ENCODE results near the gene TTC1. TPM values are rescaled to one million over a fixed set of nuclear protein-coding genes. Genes with fewer than 3 reads are reported as not detected.
A peak's percentile ranks its signal among the peaks of the same experiment; 100 is the strongest.

The TTC1 gene
- polyA plus RNA-seq, 5 donors = 55.0 to 66.3 (median 58.8) TPM

- no peak for DNase-seq
These were observed 73.9 kb downstream of the TTC1 start for GRCh38 chr5:160082614-160083500.

DNA sequence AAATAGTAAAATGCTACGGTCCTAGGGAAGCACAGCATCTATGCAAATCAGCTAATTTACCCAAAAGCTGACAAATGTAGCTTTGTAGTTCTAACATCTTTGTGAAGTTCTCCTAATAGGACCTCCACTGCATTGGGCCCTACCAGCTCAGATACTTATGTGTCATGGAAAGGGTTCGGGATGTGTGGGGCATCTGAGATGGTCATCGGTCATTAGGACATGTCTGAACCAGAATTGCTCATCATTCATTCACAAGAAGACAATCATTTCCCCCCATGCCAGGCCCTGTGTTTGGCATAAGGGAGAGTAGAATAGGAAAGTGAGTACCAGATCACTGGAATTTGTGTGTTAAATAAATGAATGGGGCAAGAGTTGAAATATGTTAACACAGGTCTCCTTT is 74.6 kb downstream of the TTC1 start:
- DNase-seq = no peak

- no peak for DNase-seq
These were observed 75.2 kb downstream of the TTC1 start for GRCh38 chr5:160084144-160084543.

DNA sequence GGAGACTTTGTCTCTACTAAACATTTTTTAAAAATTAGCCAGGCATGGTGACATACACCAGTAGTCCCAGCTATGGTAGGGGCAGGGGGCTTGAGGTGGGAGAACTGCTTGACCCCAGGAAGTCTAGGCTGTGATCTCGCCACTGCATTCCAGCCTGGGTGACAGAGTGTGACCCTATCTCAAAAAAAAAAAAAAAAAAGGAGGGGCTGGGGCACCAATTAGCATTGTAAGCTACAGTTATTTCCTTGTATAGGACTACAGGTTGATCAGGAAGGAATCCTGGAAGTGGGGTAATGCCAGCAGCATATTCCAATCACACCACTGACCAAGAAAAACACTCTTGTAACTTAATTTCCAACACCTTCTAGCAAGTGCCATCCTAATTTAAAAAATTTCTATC is 78.3 kb downstream of the TTC1 start:
- DNase-seq = no peak

DNA sequence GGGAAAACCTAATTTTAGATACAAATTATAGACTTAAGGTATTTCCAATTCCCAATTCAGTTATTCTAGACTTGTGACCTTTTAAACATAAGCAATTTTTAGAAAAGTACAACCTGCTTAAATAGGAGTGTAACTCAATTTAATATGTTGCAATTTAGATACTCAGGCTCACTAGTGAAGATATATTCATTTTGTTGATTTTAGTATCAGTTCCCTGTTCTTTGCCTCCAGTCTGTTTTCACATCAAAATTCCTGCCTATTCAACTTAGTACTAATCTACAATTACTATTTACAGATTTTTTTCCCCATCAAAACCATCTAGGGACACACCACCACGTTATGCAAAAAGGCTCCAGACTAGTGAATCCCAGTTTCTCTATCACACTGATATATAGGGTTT is 79.9 kb downstream of the TTC1 start:
- no peak for DNase-seq

DNA sequence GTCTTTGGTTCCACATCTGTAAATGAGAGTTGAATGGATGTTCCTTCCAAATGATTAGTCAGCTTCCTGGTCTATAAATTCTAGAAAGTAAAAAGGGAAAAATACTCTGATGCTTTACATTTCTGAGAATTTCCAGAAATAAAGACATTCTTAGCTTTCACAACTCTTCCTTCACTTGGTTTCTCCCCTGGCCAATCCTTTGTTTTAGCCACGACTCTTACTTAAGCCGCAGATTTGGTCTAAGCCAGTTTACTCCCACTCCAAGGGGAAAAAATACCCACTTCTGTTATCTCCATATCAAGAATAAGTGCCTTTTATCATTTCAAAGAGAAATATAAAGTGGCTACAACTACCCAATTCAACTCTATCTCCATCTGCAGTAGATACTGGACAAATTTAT is 80.6 kb downstream of the TTC1 start:
- DNase-seq = no peak

DNA sequence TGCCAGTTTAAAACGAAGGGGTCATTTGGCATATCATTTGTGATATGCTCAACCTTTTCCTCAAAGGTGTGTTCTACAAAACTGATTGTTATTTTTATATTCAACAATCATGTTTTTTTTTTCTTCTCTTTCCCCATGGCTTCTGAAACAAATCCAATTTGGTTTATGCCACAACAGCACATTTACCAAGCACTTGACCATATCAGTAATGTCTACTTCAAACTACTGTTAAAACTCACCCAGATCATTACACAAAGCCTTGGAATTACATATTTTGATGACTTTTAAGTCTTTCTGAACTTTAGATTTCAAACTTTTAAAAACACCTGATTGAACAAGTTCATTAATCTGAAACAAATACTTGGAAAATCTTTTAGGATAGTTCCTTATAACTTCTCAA is 81.1 kb downstream of the TTC1 start:
- DNase-seq = no peak

DNA sequence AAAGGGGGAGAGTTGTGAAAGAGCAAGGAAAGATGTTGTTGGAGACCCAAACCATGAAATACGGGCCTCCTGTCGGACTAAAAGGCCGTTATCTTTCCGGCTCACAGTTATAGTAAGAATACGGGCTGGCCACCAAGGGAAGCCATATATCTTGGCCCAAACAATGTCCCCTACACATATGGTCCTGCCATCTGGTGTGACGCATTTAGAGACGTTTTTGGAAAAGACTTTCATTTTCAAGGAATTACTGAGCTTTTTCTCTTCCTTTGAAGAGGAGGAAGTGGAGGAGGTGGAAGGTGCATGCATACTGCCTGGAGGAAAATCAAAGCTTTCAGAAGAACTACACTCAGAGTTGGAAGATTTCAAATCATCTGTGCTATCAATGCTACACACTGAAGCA is 83.6 kb downstream of the TTC1 start:
- DNase-seq = no peak

GRCh38 chr5:160092960-160093707 is 84.2 kb downstream of the TTC1 start:
- no peak for DNase-seq

DNA sequence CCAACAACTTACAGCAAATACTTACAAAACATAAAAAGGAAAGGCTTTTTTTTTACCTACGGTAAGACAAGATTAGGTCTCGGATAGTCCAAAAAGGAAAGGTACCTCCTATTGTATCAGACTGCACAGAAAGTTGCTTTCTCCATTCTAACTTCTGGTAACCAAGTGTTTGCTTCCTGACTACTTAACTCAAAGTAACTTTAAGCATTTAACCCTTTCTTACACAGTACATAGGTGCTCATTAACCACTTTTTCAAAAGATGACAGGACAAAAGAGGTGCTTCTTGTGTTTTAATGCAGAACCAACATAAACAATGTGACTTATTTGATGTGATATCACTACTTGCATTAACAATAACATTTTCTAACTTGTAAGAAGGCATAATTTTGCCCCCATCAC is 87.2 kb downstream of the TTC1 start:
- no peak for DNase-seq

DNA sequence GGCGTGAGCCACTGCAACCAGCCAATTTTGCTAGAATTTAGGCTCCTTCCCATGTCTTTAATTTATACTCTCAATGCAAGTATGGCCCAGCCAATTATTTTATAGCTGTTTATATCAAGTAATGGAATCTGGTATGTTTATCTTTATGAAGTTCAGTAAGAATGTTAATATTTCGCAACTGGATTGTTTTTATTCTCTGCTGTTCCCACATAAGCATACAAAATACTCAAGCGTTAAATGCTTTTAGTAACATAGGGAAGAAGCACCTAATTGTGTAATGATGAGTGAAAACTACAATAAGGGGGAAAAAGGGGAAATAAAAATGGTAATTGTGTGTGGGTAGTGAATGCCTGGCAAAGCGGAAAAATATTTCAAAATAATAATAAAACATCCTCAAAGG is 89.1 kb downstream of the TTC1 start:
- peak in 1 of 2 donors; percentile 64 for DNase-seq

GRCh38 chr5:160105686-160106360 is 96.9 kb downstream of the TTC1 start:
- no peak for DNase-seq

GRCh38 chr5:160108124-160108523 is 99.2 kb downstream of the TTC1 start:
- DNase-seq = no peak

Other genes starting within 250 kb of the TTC1 start
- gene ADRA1B, start 92.7 kb upstream of the TTC1 start, polyA plus RNA-seq (ENCODE audit: insufficient read depth in 1 of 5, insufficient read length in 5 of 5, low replicate concordance in 1 of 5) = under 1 TPM; 0.44 to 0.86 (median 0.76) TPM
- 10 to 100 TPM; 28.8 to 39.9 (median 37.2) TPM for gene PWWP2A, start 110.3 kb downstream of the TTC1 start, polyA plus RNA-seq (ENCODE audit: insufficient read depth in 1 of 5, insufficient read length in 5 of 5, low replicate concordance in 1 of 5)
- 1 to 10 TPM in 4 of 5 donors, under 1 TPM in 1; 0.40 to 7.3 (median 4.4) TPM for gene FABP6, start 220.4 kb downstream of the TTC1 start, polyA plus RNA-seq (ENCODE audit: insufficient read depth in 1 of 5, insufficient read length in 5 of 5, low replicate concordance in 1 of 5)